Measurements from ENCODE around the gene SV2C.
"Not testable (repeated sequence)": the region's sequence is repeated elsewhere in the genome, so short reads cannot be mapped to it uniquely, and the experiment has no call there.

SV2C gene

GRCh38 chr5:76356887-76357286, 273.7 kb downstream of the SV2C start:
- no peak for DNase-seq

DNA sequence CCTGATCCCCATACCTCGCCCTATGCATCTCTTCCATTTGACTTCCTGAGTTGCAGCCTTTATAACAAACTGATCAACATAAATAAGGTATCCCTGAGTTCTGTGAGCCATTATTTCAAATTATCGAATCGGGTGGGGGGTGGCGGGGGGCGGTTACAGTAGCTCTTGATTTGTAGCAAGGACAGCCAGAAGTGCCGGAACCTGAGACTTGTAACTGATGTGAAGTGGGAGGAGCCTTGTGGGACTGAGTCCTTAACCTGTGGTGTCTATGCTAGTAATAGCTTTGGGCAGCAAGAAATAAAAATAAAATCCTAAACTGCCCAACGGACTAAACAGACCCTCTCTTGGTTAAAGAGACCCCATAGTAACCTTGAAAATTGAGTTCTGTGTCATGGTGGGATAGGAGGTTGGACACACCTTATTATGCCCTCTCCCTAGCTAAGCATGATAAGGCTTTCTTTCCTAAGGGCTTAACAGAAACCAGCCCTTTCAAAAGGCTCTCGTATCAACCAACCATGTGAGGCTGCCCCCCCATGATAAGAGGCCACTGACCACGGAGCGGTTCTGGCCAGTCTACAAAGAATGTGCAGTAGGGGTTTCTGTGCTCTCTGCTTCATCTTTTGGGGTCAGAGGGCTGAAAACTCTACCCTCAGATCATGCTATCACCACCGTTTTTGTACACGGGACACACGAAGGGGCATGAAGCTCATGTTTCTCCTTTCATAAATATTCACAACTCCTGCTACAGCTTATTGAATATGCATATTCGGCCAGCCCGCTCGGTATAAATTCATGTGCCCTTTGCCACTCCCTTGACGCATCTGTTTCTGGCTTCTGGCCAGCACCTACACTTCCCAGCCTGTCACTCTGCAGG, 280.4 kb downstream of the SV2C start:
- no peak for DNase-seq

DNA sequence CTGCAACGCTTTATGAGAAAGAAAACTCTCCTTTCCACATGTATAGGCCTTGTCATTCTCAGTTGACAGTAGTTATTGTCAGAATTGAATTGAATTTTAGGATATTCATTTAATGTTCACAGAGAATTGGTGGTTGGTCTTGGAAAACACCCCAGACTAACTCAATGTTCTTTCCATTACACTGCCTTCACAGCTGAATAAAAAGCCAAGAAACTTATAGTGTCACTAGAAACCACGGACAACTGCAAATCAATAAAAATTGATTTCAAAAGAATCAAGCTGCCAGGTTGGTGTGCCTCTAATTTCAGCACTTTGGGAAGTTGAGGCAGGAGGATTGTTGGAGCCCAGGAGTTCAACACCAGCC, 281.0 kb downstream of the SV2C start:
- no peak for DNase-seq

- DNase-seq, result peak; percentile 76
These were observed 282.4 kb downstream of the SV2C start for GRCh38 chr5:76365561-76365960.

DNA sequence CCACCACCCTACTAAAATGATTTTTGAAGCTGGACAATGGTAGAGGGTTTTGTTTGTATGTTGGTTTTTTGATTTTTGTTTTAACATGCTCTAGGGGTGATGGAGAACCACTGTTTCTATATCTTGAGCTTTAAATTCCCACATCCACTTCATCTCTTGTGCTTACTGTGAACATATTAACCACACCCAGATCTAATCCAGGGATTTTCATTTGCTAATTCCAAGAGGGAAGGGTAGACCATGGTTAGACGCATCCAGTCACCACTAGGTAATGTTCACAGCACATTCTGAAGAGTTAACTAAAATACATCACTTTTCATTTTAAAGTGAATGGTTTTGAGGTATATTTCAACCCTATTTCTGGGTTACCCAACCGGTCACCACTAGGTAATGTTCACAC, 283.4 kb downstream of the SV2C start:
- no peak for DNase-seq

- DNase-seq, result peak; percentile 37
These were observed 284.6 kb downstream of the SV2C start for GRCh38 chr5:76367623-76368371.

GRCh38 chr5:76368941-76369340, 285.8 kb downstream of the SV2C start:
- DNase-seq, result no peak

GRCh38 chr5:76369668-76370067, 286.5 kb downstream of the SV2C start:
- not testable (repeated sequence) for DNase-seq

DNA sequence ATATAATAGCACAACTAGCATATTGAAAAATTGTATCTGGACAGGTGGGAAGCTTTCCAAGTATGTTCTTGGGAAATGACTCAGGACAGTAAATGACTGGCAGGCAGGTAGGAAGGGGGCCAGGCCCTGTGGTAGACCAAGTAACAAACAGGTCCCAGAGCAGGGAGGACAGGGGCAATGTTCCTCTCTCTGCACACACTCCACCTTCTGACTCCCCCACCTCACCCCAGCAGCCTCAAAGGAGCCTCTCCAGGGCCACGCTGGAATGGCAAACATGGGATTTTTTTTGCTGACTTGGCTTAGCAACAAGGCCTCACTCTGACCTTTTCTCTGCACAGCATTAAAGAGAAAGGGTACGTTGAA, 288.8 kb downstream of the SV2C start:
- no peak for DNase-seq

DNA sequence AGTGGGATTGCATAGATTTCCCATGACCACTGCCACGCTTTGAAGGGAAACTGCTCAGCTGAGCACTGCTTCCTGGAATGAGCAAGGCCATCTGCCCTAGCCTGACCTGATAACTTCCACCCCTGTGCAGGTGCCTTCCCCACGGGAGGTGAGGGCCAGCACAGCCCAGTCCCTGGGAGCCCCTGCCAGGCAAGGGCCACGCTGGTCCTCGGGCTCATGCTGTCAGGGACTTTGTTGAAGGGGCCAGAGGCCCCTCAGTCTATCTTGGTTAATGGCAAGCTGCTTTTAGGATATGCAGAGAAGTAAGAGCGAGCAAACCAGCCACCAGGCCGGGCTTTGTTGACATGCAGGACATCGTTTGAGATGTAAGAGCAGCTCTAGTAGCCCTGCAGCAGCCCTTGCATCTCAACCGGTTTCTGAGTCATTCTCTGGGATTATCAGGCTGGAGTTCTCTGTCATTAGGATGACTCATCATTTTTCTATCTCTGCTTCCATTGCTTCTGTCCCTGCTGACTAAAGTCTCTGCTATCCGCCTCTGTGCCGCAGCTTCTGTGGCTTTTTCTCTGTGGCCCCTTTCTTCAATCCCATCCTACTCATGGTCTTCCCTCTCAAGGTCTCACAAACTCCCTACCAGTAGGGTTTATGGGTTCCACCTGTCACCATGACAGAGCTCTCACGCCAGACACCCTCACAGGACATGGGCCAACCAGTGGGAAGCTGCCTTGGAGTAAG, 289.3 kb downstream of the SV2C start:
- DNase-seq, result peak; percentile 73

GRCh38 chr5:76376148-76376865, 293.1 kb downstream of the SV2C start:
- DNase-seq, result no peak

DNA sequence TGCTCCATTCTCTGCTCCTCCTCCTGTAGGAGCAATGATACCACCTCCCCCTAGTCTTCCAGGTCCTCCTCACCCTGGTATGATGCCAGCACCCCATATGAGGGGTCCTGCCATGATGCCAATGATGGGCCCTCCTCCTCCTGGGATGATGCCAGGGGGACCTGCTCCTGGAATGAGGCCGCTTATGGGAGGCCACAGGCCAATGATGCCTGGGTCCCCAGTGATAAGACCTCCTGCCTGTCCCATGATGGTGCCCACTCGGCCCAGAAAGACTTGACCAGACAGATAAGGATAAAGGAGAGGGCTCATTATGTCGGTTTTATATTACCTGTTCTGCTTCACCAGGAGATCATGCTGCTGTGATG, 293.7 kb downstream of the SV2C start:
- DNase-seq, result no peak

DNA sequence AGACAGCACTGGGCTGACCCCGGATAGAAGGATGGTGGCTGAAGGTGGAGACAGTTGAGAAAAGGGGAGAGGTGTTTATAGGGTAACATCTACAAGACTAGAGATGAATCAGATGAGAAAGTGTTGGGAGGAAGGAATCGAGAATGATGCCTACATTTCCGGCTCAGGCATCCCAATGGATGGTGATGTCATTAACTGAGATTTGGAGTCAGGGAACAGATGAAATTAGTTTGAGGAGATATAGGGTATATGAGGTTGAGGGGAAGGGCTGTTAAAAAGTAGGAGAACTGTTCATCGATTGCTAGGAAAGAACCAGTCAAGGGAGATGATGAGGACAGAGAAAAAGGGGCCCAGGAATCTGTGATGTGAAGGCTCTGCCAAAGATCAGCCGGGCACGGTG, 295.2 kb downstream of the SV2C start:
- DNase-seq, result no peak

DNA sequence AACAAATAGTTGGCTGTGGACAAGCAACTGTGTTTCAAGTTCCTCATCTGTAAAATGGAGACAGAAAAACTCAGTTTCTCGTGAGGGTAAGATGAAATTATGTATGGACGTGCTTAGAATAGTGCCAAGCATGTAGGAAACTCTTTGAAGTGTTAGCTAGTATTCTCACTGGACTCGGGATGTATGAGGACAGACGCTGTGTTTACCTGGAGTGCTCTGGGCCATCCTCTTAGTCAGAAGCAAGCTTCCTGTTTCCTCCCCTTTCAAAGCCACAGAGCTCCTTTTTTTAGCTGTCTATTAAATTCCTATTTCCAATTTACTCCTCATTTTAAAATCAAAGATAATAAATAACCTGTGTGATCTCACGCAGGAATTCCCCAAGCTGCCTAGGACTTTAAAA, 296.1 kb downstream of the SV2C start:
- DNase-seq, result no peak

DNA sequence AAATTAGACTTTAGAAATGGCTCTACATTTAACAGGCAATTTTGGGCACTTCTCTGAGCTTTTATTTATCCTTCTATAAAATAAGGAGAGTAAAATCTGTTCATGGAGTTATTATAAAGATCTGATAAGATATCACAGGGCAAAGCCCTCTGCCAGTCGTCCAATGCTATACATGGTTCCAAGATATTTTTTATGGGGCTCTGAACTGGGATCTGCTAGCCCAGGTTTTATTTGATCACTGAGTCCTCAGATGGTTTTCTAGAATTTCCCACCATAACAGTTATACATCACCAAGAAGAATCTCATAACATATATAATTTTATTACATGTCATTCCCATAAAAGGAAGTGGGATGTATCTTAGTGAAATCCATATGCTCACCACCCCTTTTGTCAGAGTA, 296.7 kb downstream of the SV2C start:
- DNase-seq, result no peak

GRCh38 chr5:76380346-76381066, 297.3 kb downstream of the SV2C start:
- no peak for DNase-seq

DNA sequence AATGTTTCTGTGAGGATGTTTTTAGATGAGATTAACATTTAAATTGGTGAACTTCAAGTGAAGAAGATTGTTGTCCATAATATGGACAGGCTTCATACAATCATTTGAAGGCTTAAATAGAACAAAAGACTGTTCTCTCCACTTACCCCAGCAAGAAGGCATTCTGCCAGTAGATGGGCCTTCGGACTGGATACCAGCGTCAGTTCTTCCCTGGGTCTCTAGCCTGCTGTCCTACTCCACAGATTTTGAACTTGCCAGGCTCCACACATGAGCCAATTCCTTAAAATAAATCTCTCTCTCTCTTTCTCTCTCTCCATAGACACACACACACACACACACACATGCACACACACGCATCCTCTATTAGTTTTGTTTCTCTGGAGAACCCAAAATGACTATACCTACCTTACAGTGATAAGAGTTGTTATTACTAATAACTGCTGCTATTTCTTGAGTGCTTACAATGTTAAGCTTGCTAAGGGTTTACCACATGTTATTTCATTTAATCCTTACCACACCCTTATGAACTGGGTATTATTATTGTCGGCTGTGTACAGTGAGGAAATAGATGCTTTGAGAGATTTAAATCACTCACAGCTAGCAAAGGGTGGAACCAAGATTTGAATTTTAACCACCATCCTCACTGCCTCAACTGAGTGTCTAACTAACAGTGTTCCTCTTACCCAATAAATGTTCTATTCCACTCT, 300.1 kb downstream of the SV2C start:
- DNase-seq, result no peak

- no peak for DNase-seq
These were observed 301.0 kb downstream of the SV2C start for GRCh38 chr5:76384189-76384588.

- no peak for DNase-seq
These were observed 301.5 kb downstream of the SV2C start for GRCh38 chr5:76384705-76385104.

- DNase-seq, result no peak
These were observed 302.4 kb downstream of the SV2C start for GRCh38 chr5:76385540-76385939.

- no peak for DNase-seq
These were observed 303.2 kb downstream of the SV2C start for GRCh38 chr5:76386360-76386759.

- DNase-seq, result no peak
These were observed 305.1 kb downstream of the SV2C start for GRCh38 chr5:76388236-76388635.
